A673 (cell line): Measurements from ENCODE around the gene CLEC4E. TPM values are rescaled to one million over a fixed set of nuclear protein-coding genes. Genes with fewer than 3 reads are reported as not detected.

Experiments
- BruUV-seq: library from RNA; stranded (reverse); fragments of 400-500 nt; replicated peaks from 2 replicates; lab custom pipeline; 2021; lab: Mats Ljungman, UMichigan
- CTCF ChIA-PET: fragments of 300-600 bp; sonication (Branson Sonifier 250); formaldehyde crosslinking; loops from one replicate; lab custom pipeline; 2022; ENCODE audit warnings: antibody characterized with exemption; lab: Charles Lee
- POLR2A ChIA-PET: fragments of 300-600 bp; sonication (Branson Sonifier 250); formaldehyde crosslinking; loops from one replicate; lab custom pipeline; 2022; ENCODE audit warnings: antibody characterized with exemption; ENCODE audit not compliant: low non-redundant PET; lab: Charles Lee
- DNase-seq: peaks from one replicate; pipeline ENCODE4 v3.0.0-alpha.2; 2015; ENCODE audit warnings: low spot score
- H3K27ac ChIP-seq: fragments of 200-600 bp; sonication (generic); 2 replicates; pipeline ENCODE4 v1.5.1; 2016; ENCODE audit warnings: mixed run types, low read depth, mild to moderate bottlenecking, mixed read lengths, antibody characterized with exemption, low read length; ENCODE audit not compliant: poor library complexity, severe bottlenecking
- H3K27me3 ChIP-seq: fragments of 200-600 bp; sonication (generic); replicated peaks from 2 replicates; pipeline ENCODE4 v1.6.1; 2017; ENCODE audit warnings: mixed run types, low read depth, mild to moderate bottlenecking, mixed read lengths, antibody characterized with exemption, low read length; ENCODE audit not compliant: insufficient read depth, poor library complexity
- H3K36me3 ChIP-seq: fragments of 200-600 bp; sonication (generic); 2 replicates; pipeline ENCODE4 v1.6.1; 2016; ENCODE audit warnings: mixed run types, mild to moderate bottlenecking, mixed read lengths, antibody characterized with exemption, low read length; ENCODE audit not compliant: insufficient read depth, poor library complexity, severe bottlenecking
- H3K4me1 ChIP-seq: fragments of 200-600 bp; sonication (generic); 2 replicates; pipeline ENCODE4 v1.6.1; 2017; ENCODE audit warnings: mixed run types, mild to moderate bottlenecking, mixed read lengths, antibody characterized with exemption, low read length; ENCODE audit not compliant: insufficient read depth, poor library complexity, severe bottlenecking
- H3K4me3 ChIP-seq: fragments of 200-600 bp; sonication (generic); 2 replicates; pipeline ENCODE4 v1.5.1; 2016; ENCODE audit warnings: low read depth, mixed run types, mild to moderate bottlenecking, mixed read lengths, low read length; ENCODE audit not compliant: poor library complexity, severe bottlenecking
- H3K9me3 ChIP-seq: fragments of 200-600 bp; sonication (generic); 2 replicates; pipeline ENCODE4 v1.6.1; 2016; ENCODE audit warnings: mixed run types, low read depth, mild to moderate bottlenecking, mixed read lengths, antibody characterized with exemption, low read length; ENCODE audit not compliant: poor library complexity, severe bottlenecking
- EZH2 ChIP-seq: fragments of 200-600 bp; sonication (generic); IDR thresholded peaks from 2 replicates; pipeline ENCODE4 v1.6.1; 2017; ENCODE audit warnings: borderline replicate concordance, low read depth, mild to moderate bottlenecking, mixed read lengths, antibody characterized with exemption, low read length; ENCODE audit not compliant: poor library complexity, severe bottlenecking
- intact Hi-C: fragments of 100-400 bp; cut with micrococcal nuclease; formaldehyde crosslinking; loops from one replicate; pipeline ENCODE4 v1.10.0; 2022; ENCODE audit not compliant: unreplicated experiment
- total RNA-seq: library from RNA; stranded (reverse); gene quantifications from 2 replicates; pipeline ENCODE4 v1.2.3, GENCODE V29; 2021
- TF ChIP-seq, protein P1 (sequence below): fragments of 300-800, 200-600 bp; sonication (generic); conservative IDR thresholded peaks from 2 replicates; pipeline ENCODE4 v1.5.1; 2017; ENCODE audit warnings: low read depth, mild to moderate bottlenecking, antibody characterized with exemption, low read length, moderate library complexity, mixed read lengths

CLEC4E gene
- total RNA-seq, 1 experiment from 2014 or later = not detected

GRCh38 chr12:8562310-8562709, 21.6 kb upstream of the CLEC4E start:
- no peak for TF ChIP-seq EZH2
- TF ChIP-seq, protein P1, sequence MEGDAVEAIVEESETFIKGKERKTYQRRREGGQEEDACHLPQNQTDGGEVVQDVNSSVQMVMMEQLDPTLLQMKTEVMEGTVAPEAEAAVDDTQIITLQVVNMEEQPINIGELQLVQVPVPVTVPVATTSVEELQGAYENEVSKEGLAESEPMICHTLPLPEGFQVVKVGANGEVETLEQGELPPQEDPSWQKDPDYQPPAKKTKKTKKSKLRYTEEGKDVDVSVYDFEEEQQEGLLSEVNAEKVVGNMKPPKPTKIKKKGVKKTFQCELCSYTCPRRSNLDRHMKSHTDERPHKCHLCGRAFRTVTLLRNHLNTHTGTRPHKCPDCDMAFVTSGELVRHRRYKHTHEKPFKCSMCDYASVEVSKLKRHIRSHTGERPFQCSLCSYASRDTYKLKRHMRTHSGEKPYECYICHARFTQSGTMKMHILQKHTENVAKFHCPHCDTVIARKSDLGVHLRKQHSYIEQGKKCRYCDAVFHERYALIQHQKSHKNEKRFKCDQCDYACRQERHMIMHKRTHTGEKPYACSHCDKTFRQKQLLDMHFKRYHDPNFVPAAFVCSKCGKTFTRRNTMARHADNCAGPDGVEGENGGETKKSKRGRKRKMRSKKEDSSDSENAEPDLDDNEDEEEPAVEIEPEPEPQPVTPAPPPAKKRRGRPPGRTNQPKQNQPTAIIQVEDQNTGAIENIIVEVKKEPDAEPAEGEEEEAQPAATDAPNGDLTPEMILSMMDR = peak; percentile 39; the same call in 1 of the 2 replicates
- no peaks in the 10 kb centered on the region for H3K9me3 ChIP-seq
- H3K4me3 ChIP-seq = no peak overlapping the region
- intact Hi-C loops = no loop called here
- no peaks in the 10 kb centered on the region for H3K27me3 ChIP-seq
- ChIA-PET CTCF (no interaction called here), POLR2A (no interaction called here)
- no peaks in the 10 kb centered on the region for H3K36me3 ChIP-seq
- no peaks in the 10 kb centered on the region for H3K4me1 ChIP-seq
- DNase-seq = no peak
- no peak overlapping the region for H3K27ac ChIP-seq
- no TSS peak for BruUV-seq

- no TSS peak for BruUV-seq
- no peaks in the 10 kb centered on the region for H3K36me3 ChIP-seq
- no peak for DNase-seq
- ChIA-PET POLR2A (no interaction called here), CTCF (no interaction called here)
- TF ChIP-seq, protein P1 = no peak
- no peak for TF ChIP-seq EZH2
- no peaks in the 10 kb centered on the region for H3K4me1 ChIP-seq
- H3K4me3 ChIP-seq = no peak overlapping the region
- intact Hi-C loops = no loop called here
- H3K27me3 ChIP-seq = no peaks in the 10 kb centered on the region
- H3K9me3 ChIP-seq = no peaks in the 10 kb centered on the region
- no peak overlapping the region for H3K27ac ChIP-seq
Measured at GRCh38 chr12:8561011-8561410, 20.3 kb upstream of the CLEC4E start.

DNA sequence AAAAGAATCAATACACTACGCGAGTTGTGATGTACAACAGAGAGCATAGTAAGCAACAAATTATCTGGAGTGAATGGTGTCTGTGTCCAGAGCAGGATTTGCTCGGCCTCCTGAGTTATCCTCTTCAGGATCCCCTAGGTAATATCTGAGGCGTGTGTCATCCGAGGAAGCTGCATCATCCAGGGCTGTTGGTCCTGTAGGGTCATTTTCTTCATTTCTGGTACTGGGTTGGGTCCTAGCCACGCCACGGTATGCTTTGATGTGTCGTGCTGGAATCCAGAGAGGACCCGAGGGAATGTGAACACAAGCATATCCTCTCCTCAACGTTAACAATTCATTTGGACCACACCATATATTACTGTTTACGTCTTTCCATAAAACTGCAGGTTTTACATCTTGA, 19.0 kb upstream of the CLEC4E start:
- intact Hi-C loops = no loop called here
- ChIA-PET POLR2A (no interaction called here), CTCF (no interaction called here)
- DNase-seq = no peak
- Histone ChIP-seq H3K27me3 (no peaks in the 10 kb centered on the region), H3K4me1 (no peaks in the 10 kb centered on the region), H3K27ac (no peak overlapping the region), H3K4me3 (no peak overlapping the region), H3K9me3 (no peaks in the 10 kb centered on the region), H3K36me3 (no peaks in the 10 kb centered on the region)
- no peak for TF ChIP-seq EZH2
- TF ChIP-seq, protein P1 = no peak
- no TSS peak for BruUV-seq
